Heart right ventricle (tissue), 16 donors: ENCODE results near the gene MYLK. TPM values are rescaled to one million over a fixed set of nuclear protein-coding genes. Genes with fewer than 3 reads are reported as not detected.

ENCODE experiments used
- ATAC-seq, 8 donors: fragments of 200-7000 bp; cut with Tn5 transposase; one replicate each; pipeline ENCODE4 v1.9.1; 2020; ENCODE audit warnings: mild to moderate bottlenecking in 8 of 8, moderate library complexity in 8 of 8, moderate number of reproducible peaks in 1 of 8
- DNase-seq, 2 donors: peaks; one replicate each; pipeline ENCODE4 v3.0.0-alpha.2; 2020
- H3K27ac ChIP-seq, 10 donors: fragments of 200-600 bp; sonication (generic) in 2 of 10; one replicate each; pipeline versions ENCODE4 v1.5.0 to v1.8.0; 2020 to 2022; ENCODE audit warnings: mild to moderate bottlenecking in 3 of 10
- H3K27me3 ChIP-seq, 7 donors: fragments of 200-600 bp; one replicate each; pipeline ENCODE4 v1.8.0; 2021 to 2022; ENCODE audit warnings: mild to moderate bottlenecking in 2 of 7
- H3K36me3 ChIP-seq, 9 donors: fragments of 200-600 bp; sonication (generic) in 1 of 9; one replicate each; pipeline versions ENCODE4 v1.5.0 to v1.8.0; 2020 to 2022; ENCODE audit warnings: mild to moderate bottlenecking in 2 of 9
- H3K4me1 ChIP-seq, 9 donors: fragments of 200-600 bp; sonication (generic) in 1 of 9; one replicate each; pipeline versions ENCODE4 v1.5.0 to v1.8.0; 2020 to 2022; ENCODE audit warnings: mild to moderate bottlenecking in 4 of 9
- H3K4me3 ChIP-seq, 10 donors: fragments of 200-600 bp; sonication (generic) in 2 of 10; one replicate each; pipeline versions ENCODE4 v1.5.0 to v1.8.0; 2020 to 2022; ENCODE audit warnings: mild to moderate bottlenecking in 7 of 10, moderate library complexity in 2 of 10
- H3K9me3 ChIP-seq, 11 donors: fragments of 200-600 bp in 10 of 11; sonication (generic) in 2 of 11; one replicate each; pipeline versions ENCODE4 v1.5.0 to v1.8.0; 2013 to 2022; ENCODE audit warnings: mild to moderate bottlenecking in 2 of 11, control low read depth in 1 of 11, moderate library complexity in 1 of 11
- WGBS, 2 donors: extraction: QIAGEN DNeasy Blood & Tissue Kit; methylation state at CpG; one replicate each; pipeline ENCODE4 v1.1.7; 2013; ENCODE audit warnings: inconsistent platforms in 1 of 2; 5-methylcytosine and 5-hydroxymethylcytosine counted together
- intact Hi-C, 10 donors: fragments of 100-400 bp; cut with DNase I; formaldehyde crosslinking; loops; one replicate each; pipeline versions ENCODE4 v1.11.1 to v1.14.2; 2022
- long read RNA-seq, 3 donors: library from polyadenylated mRNA; unstranded; transcript quantifications; one replicate each; pipeline ENCODE4 v2.0.0, GENCODE V29; 2020 to 2021
- polyA plus RNA-seq, 2 donors: library from polyadenylated mRNA; stranded (reverse); fragments of 200-250 nt; gene quantifications; one replicate each; pipeline ENCODE4 v1.2.3, GENCODE V29; 2013
- total RNA-seq, 10 donors: library from RNA; stranded (reverse); fragmentation: NEBNext Ultra II Directional in 3 of 10; extraction: Animal tissue kit (Norgen Biotek cat#: 25700) in 3 of 10; gene quantifications; one replicate each; pipeline versions ENCODE4 v1.2.1 to v1.2.4, GENCODE V29; 2021 to 2023
- TF ChIP-seq, protein P1 (sequence below), 9 donors: fragments of 200-600 bp; sonication (generic) in 2 of 9; IDR thresholded peaks; one replicate each; pipeline versions ENCODE4 v1.5.0 to v1.8.0; 2021 to 2022; ENCODE audit warnings: antibody characterized with exemption in 9 of 9, mild to moderate bottlenecking in 5 of 9, moderate library complexity in 1 of 9
- donor health status: Arrhythmogenic right ventricular cardiomyopathy.
- donor health status: ischemic (EF 13 %, LVEDD 7.1; RV severe dilation, severe dysfunction).
- donor health status: healthy with polysubstance abuse.
- donor health status: DM: no; HTN: yes; CAD: no.
- donor health status: DM: no; HTN: no; CAD: no.
- donor health status: ischemic (EF 25% LVEDD 6.9; RV normal size, moderate dysfunction).
- donor health status: ischemic (EF 25% LVEDD 5.7; RV mildly dilated, moderate dysfunction).
- donor health status: healthy.
- donor health status: DM: yes; HTN: yes; CAD: no.
- donor health status: Ischemic cardiomyopathy.
- donor health status: ischemic (EF 35%, LVEDD 5.7; RV mildly dilated, moderate dysfunction).
- donor health status: nonischemic (EF 11% LVEDD 7.7; RV severe dilation, severe dysfunction).
- donor health status: DM: yes; HTN: yes; CAD: no.
- donor health status: PGD.
- donor health status: ischemic (EF 29% LVEDD 5.4; RV normal size, mild dysfunction).
- donor health status: nonischemic (EF 23%, LVEDD 6.1; RV moderate dilation, normal function).

The MYLK gene, protein sequence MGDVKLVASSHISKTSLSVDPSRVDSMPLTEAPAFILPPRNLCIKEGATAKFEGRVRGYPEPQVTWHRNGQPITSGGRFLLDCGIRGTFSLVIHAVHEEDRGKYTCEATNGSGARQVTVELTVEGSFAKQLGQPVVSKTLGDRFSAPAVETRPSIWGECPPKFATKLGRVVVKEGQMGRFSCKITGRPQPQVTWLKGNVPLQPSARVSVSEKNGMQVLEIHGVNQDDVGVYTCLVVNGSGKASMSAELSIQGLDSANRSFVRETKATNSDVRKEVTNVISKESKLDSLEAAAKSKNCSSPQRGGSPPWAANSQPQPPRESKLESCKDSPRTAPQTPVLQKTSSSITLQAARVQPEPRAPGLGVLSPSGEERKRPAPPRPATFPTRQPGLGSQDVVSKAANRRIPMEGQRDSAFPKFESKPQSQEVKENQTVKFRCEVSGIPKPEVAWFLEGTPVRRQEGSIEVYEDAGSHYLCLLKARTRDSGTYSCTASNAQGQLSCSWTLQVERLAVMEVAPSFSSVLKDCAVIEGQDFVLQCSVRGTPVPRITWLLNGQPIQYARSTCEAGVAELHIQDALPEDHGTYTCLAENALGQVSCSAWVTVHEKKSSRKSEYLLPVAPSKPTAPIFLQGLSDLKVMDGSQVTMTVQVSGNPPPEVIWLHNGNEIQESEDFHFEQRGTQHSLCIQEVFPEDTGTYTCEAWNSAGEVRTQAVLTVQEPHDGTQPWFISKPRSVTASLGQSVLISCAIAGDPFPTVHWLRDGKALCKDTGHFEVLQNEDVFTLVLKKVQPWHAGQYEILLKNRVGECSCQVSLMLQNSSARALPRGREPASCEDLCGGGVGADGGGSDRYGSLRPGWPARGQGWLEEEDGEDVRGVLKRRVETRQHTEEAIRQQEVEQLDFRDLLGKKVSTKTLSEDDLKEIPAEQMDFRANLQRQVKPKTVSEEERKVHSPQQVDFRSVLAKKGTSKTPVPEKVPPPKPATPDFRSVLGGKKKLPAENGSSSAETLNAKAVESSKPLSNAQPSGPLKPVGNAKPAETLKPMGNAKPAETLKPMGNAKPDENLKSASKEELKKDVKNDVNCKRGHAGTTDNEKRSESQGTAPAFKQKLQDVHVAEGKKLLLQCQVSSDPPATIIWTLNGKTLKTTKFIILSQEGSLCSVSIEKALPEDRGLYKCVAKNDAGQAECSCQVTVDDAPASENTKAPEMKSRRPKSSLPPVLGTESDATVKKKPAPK (N-terminal part only)
- total RNA-seq (10 to 100 TPM in 7 of 10 donors, 1 to 10 TPM in 3; 5.8 to 15.1 (median 11.6) TPM), polyA plus RNA-seq (10 to 100 TPM in 1 of 2 donors, 1 to 10 TPM in 1; 5.6 to 20.6 TPM)
- long read RNA-seq, donor 1, full-length matches to known transcripts = 2 of 21 reads
- long read RNA-seq, donor 1, partial matches to known transcripts = 12 of 21 reads
- long read RNA-seq, donor 1, other reads (novel, unspliced or antisense) = 7 of 21 reads
- long read RNA-seq, donor 2, full-length matches to known transcripts = 2 of 18 reads
- long read RNA-seq, donor 2, partial matches to known transcripts = 12 of 18 reads
- long read RNA-seq, donor 2, other reads (novel, unspliced or antisense) = 4 of 18 reads
- long read RNA-seq, donor 3, full-length matches to known transcripts = 3 of 41 reads
- long read RNA-seq, donor 3, partial matches to known transcripts = 30 of 41 reads
- long read RNA-seq, donor 3, other reads (novel, unspliced or antisense) = 8 of 41 reads

DNA sequence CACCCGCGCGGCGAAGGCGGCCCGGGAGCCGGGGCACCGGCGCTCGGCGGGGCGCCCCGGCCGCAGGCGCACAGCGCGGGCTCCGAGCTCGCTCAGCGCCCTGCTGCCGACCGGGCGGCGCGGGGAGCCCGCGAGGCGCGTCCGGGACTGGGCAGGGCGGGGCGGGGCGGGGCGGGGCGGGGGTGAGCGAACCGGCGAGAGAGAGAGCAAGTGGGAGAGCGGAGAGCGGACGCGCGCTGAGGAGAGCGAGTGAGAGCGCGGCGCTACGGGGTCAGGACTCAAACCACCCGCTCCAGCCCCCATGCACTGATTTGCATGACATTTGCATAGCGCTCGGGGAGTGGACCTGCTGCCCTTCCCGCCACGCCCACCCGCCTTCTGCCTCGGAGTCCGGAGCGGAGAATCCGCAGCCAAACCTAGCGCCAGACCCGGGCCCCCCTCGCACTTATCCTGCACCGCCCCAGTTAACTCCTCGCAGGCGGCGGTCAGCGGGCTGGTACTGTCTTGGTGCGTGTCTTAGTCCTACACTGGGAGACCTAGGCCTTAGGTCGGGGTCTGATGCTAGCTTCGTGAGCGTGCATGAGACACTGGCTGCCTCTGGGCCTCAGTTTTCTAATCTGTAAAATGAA is at the start of gene MYLK:
Gene MYLK (minus strand): TSS at position 130 of the 629 bp plus-strand sequence. CDS start 90,491 bp downstream, outside the sequence.
- intact Hi-C loops = loop anchor here in 3 of 10 donors (10.0 kb wide), 3 partner anchors 120 to 140 kb away; no protein-coding TSS in a partner anchor
- no peaks in the 10 kb centered on the region for H3K36me3 ChIP-seq
- H3K4me1 ChIP-seq = peaks cover 0 to 13% (median 8%) of the 10 kb centered on the region in 9 donors
- H3K9me3 ChIP-seq = peaks cover 0 to 3% (median 0%) of the 10 kb centered on the region in 11 donors
- ATAC-seq (peak; percentile 83 to 98 (median 96)), DNase-seq (peak; percentile 69 to 77)
- WGBS, 2 donors = 2% methylated on average over 51 to 70 of the region's 70 CpGs
- no peak within 1 kb of the TSS for H3K27ac ChIP-seq
- H3K4me3 ChIP-seq = peak within 1 kb of the TSS; percentile 18 to 58 (median 50)
- H3K27me3 ChIP-seq = peaks cover 0 to 56% (median 0%) of the 10 kb centered on the region in 7 donors
- TF ChIP-seq, protein P1, sequence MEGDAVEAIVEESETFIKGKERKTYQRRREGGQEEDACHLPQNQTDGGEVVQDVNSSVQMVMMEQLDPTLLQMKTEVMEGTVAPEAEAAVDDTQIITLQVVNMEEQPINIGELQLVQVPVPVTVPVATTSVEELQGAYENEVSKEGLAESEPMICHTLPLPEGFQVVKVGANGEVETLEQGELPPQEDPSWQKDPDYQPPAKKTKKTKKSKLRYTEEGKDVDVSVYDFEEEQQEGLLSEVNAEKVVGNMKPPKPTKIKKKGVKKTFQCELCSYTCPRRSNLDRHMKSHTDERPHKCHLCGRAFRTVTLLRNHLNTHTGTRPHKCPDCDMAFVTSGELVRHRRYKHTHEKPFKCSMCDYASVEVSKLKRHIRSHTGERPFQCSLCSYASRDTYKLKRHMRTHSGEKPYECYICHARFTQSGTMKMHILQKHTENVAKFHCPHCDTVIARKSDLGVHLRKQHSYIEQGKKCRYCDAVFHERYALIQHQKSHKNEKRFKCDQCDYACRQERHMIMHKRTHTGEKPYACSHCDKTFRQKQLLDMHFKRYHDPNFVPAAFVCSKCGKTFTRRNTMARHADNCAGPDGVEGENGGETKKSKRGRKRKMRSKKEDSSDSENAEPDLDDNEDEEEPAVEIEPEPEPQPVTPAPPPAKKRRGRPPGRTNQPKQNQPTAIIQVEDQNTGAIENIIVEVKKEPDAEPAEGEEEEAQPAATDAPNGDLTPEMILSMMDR (IDR thresholded peaks at IDR 0.05) = no peak

DNA sequence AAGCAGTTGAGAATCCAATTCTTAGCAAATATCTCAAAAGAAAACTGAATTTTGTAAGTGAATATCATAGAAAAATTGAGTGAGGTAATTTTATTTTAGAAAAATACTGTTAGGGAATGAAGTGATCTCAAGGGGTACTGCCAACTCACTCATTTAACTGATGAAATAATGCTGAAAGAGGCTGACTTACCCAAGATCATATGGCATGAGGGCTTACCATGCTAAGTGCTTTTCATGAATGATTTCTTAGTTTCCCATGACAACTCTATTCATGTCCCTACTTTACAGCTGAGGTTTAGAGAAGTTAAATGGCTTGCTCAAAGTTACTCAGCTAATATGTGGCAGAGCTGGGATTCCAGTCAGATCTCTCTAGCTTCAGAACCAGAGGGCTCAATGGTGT is 46.3 kb upstream of the MYLK start:
- Histone ChIP-seq H3K9me3 (no peaks in the 10 kb centered on the region), H3K4me3 (no peak overlapping the region), H3K36me3 (peaks cover 0 to 71% (median 17%) of the 10 kb centered on the region in 9 donors), H3K27ac (no peak overlapping the region), H3K27me3 (no peaks in the 10 kb centered on the region), H3K4me1 (no peaks in the 10 kb centered on the region)
- intact Hi-C loops = no loop called here
- TF ChIP-seq, protein P1 (IDR thresholded peaks at IDR 0.05) = no peak
- ATAC-seq = no peak
- DNase-seq = no peak

DNA sequence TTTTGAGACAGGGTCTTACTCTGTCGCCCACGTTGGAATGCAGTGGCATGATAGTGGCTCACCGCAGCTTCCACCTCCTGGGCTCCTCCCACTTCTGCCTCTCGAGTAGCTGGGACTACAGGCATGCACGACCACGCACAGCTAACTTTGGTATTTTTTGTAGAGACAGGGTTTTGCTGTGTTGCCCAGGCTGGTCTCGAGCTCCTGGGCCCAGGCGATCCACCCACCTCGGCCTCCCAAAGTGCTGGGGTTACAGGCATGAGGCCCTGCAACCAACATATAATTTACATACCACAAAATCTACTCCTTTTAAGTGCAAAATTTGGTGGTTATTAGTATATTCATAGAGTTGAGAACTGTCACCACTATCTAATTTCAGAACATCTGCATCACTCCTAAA is 45.2 kb upstream of the MYLK start:
- intact Hi-C loops = no loop called here
- Histone ChIP-seq H3K4me3 (no peak overlapping the region), H3K9me3 (peaks cover 0 to 5% (median 0%) of the 10 kb centered on the region in 11 donors), H3K27me3 (no peaks in the 10 kb centered on the region), H3K27ac (no peak overlapping the region), H3K36me3 (peaks cover 0 to 69% (median 17%) of the 10 kb centered on the region in 9 donors), H3K4me1 (no peaks in the 10 kb centered on the region)
- TF ChIP-seq, protein P1 (IDR thresholded peaks at IDR 0.05) = no peak
- no peak for ATAC-seq
- 96 to 97% methylated on average over 9 of the region's 9 CpGs for WGBS, 2 donors
- no peak for DNase-seq
